Smooth muscle cell (in vitro differentiated cells): ENCODE results near the gene LTBP3. TPM values are rescaled to one million over a fixed set of nuclear protein-coding genes. Genes with fewer than 3 reads are reported as not detected.

Experiments
- DNase-seq: peaks from one replicate; lab custom pipeline; 2025; ENCODE audit not compliant: unreplicated experiment; lab: John Stamatoyannopoulos, UW
- H2AFZ ChIP-seq: fragments of 200-600 bp; sonication (generic); 2 replicates; pipeline ENCODE4 v1.6.0; 2016; ENCODE audit warnings: antibody characterized with exemption, low read depth, mild to moderate bottlenecking
- H3F3A ChIP-seq: fragments of 200-600 bp; sonication (generic); 2 replicates; pipeline ENCODE4 v1.6.0; 2017; ENCODE audit warnings: antibody characterized with exemption, low read depth
- H3K27ac ChIP-seq: fragments of 200-600 bp; sonication (generic); 2 replicates; pipeline ENCODE4 v1.5.1; 2016; ENCODE audit warnings: low read depth, mild to moderate bottlenecking
- H3K27me3 ChIP-seq: fragments of 200-600 bp; sonication (generic); 2 replicates; pipeline ENCODE4 v1.6.1; 2016; ENCODE audit warnings: low read depth, mild to moderate bottlenecking
- H3K36me3 ChIP-seq: fragments of 200-600 bp; sonication (generic); 2 replicates; pipeline ENCODE4 v1.5.1; 2016; ENCODE audit warnings: low read depth
- H3K4me1 ChIP-seq: fragments of 200-600 bp; sonication (generic); 2 replicates; pipeline ENCODE4 v1.5.1; 2016; ENCODE audit warnings: low read depth
- H3K4me2 ChIP-seq: fragments of 200-600 bp; sonication (generic); 2 replicates; pipeline ENCODE4 v1.6.0; 2016; ENCODE audit warnings: mild to moderate bottlenecking
- H3K4me3 ChIP-seq: fragments of 200-600 bp; sonication (generic); 2 replicates; pipeline ENCODE4 v1.5.1; 2016; ENCODE audit warnings: mild to moderate bottlenecking
- H3K79me2 ChIP-seq: fragments of 200-600 bp; sonication (generic); 2 replicates; pipeline ENCODE4 v1.6.0; 2016; ENCODE audit warnings: low read depth, mild to moderate bottlenecking
- H3K9ac ChIP-seq: fragments of 200-600 bp; sonication (generic); 2 replicates; pipeline ENCODE4 v1.6.0; 2016; ENCODE audit warnings: low read depth
- H3K9me3 ChIP-seq: fragments of 200-600 bp; sonication (generic); replicated peaks from 2 replicates; pipeline ENCODE4 v1.5.1; 2016; ENCODE audit warnings: low read depth
- H4K20me1 ChIP-seq: fragments of 200-600 bp; sonication (generic); 2 replicates; pipeline ENCODE4 v1.6.0; 2016; ENCODE audit warnings: low read depth
- CTCF ChIP-seq: fragments of 200-600 bp; sonication (generic); IDR thresholded peaks from 2 replicates; pipeline ENCODE4 v1.5.1; 2017; ENCODE audit warnings: borderline replicate concordance, mild to moderate bottlenecking, antibody characterized with exemption; ENCODE audit not compliant: insufficient read depth, poor library complexity, severe bottlenecking
- WGBS: methylation state at CpG from one replicate; pipeline ENCODE4 v1.1.7; 2016; ENCODE audit warnings: low lambda C conversion rate; 5-methylcytosine and 5-hydroxymethylcytosine counted together
- polyA plus RNA-seq: library from polyadenylated mRNA; unstranded; fragments of >200 nt; fragmentation: Nextera tagmentation; extraction: Ambion mirVana; gene quantifications from 2 replicates; pipeline ENCODE4 v1.2.1, GENCODE V29; 2016
- total RNA-seq: library from RNA; depleted of rRNA; stranded (reverse); fragments of >200 nt; gene quantifications from 2 replicates; pipeline ENCODE4 v1.2.3, GENCODE V29; 2014

Gene LTBP3
- total and polyA plus RNA-seq, 2 experiments from 2014 or later: 33.6 to 46.4 TPM

GRCh38 chr11:65537296-65537597, 20.9 kb downstream of the LTBP3 start:
- H3K27me3 ChIP-seq: no peaks in the 10 kb centered on the region
- peaks cover 11% of the 10 kb centered on the region for H3K4me1 ChIP-seq
- H3K27ac ChIP-seq: no peak overlapping the region
- H3K36me3 ChIP-seq: no peaks in the 10 kb centered on the region
- no peaks in the 10 kb centered on the region for H3K79me2 ChIP-seq
- H3K4me2 ChIP-seq: no peak overlapping the region
- 94% methylated on average over 2 of the region's 2 CpGs for WGBS
- H3F3A ChIP-seq: peaks cover 31% of the 10 kb centered on the region
- no peak for TF ChIP-seq CTCF
- no peak overlapping the region for H3K4me3 ChIP-seq
- no peak for DNase-seq
- no peak overlapping the region for H3K9ac ChIP-seq
- no peaks in the 10 kb centered on the region for H3K9me3 ChIP-seq
- no peak overlapping the region for H2AFZ ChIP-seq
- peaks cover 76% of the 10 kb centered on the region for H4K20me1 ChIP-seq

GRCh38 chr11:65536412-65537295, 21.5 kb downstream of the LTBP3 start:
- Histone ChIP-seq H3K4me2 (no peak overlapping the region), H3K9me3 (no peaks in the 10 kb centered on the region), H2AFZ (no peak overlapping the region), H3K27ac (no peak overlapping the region), H3K36me3 (no peaks in the 10 kb centered on the region), H3K9ac (no peak overlapping the region), H4K20me1 (peaks cover 82% of the 10 kb centered on the region), H3K79me2 (no peaks in the 10 kb centered on the region), H3K27me3 (no peaks in the 10 kb centered on the region), H3K4me1 (peaks cover 11% of the 10 kb centered on the region), H3F3A (peaks cover 26% of the 10 kb centered on the region), H3K4me3 (no peak overlapping the region)
- WGBS: 92% methylated on average over 12 of the region's 12 CpGs
- TF ChIP-seq CTCF: no peak
- no peak for DNase-seq

- peaks cover 11% of the 10 kb centered on the region for H3K4me1 ChIP-seq
- no peak overlapping the region for H3K9ac ChIP-seq
- DNase-seq: no peak
- H3K9me3 ChIP-seq: no peaks in the 10 kb centered on the region
- no peak overlapping the region for H3K4me2 ChIP-seq
- no peaks in the 10 kb centered on the region for H3K79me2 ChIP-seq
- no peaks in the 10 kb centered on the region for H3K27me3 ChIP-seq
- H4K20me1 ChIP-seq: peaks cover 97% of the 10 kb centered on the region
- TF ChIP-seq CTCF: no peak
- H3K4me3 ChIP-seq: no peak overlapping the region
- 87% methylated on average over 9 of the region's 9 CpGs for WGBS
- no peak overlapping the region for H3K27ac ChIP-seq
- H3F3A ChIP-seq: peaks cover 26% of the 10 kb centered on the region
- H2AFZ ChIP-seq: no peak overlapping the region
- H3K36me3 ChIP-seq: no peaks in the 10 kb centered on the region
These were observed 23.1 kb downstream of the LTBP3 start for GRCh38 chr11:65535102-65535501.
